ENCODE measurements around the gene SLC39A7.
A peak's percentile ranks its signal among the peaks of the same experiment; 100 is the strongest.

Gene SLC39A7

DNA sequence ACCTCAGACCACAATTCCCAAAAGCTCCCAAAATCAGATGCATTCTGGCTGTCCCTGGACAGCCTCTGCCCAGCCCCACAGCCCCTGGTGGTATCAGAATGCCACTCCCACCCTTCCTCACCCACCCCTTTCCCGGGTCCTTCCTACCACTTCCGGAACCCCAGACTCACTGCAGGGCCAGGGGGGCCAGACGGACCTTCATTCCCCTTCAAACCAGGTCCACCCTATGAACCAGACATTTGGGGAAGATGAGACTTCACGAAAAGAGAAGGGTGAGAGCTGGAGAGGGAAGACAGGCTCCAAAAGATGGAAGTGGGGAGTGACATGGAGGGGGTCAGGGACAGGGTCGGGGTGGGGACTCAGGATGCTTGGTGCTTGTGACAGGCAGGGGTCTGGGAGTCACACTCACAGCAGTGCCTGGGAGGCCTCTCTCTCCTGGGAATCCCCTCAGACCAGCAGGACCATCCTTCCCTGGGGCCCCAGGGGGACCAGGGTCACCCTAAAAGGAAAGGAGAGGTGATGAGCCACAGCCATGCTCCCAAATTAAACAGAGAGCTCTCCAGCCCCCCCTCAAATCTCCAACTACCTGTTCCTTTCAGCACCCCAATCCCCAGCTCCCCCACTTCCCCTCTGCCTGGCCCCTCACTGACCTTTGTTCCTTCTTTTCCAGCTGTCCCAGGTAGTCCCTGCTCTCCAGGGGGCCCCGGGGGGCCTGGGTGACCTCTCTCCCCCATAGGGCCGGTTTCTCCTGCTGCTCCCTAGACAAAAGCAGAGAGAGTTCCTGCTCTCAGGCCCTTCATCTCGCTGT, 28.6 kb upstream of the SLC39A7 start:
- Histone ChIP-seq H4K5ac (ENCODE audit: low read length) (no peak overlapping the region), H3K36me3 (ENCODE audit: control insufficient read depth, insufficient read depth, low read length) (no peaks in the 10 kb centered on the region), H4K8ac (ENCODE audit: low read depth, low read length) (no peak overlapping the region), H3K4me1 (ENCODE audit: control insufficient read depth, low read depth, low read length) (no peaks in the 10 kb centered on the region), H3K56ac (ENCODE audit: low read length) (no peak overlapping the region), H3K4me3 (ENCODE audit: low read length) (no peak overlapping the region), H2BK5ac (ENCODE audit: low read length) (no peak overlapping the region), H3K4ac (ENCODE audit: low read depth, low read length) (no peak overlapping the region), H3K9ac (ENCODE audit: low read length) (no peak overlapping the region), H2AK5ac (ENCODE audit: low read length) (no peak overlapping the region), H2BK120ac (ENCODE audit: low read depth, low read length) (no peak overlapping the region), H3K27ac (ENCODE audit: low read depth, low read length) (no peak overlapping the region), H3K79me1 (ENCODE audit: low read length) (no peaks in the 10 kb centered on the region), H3K4me2 (ENCODE audit: low read length) (no peak overlapping the region), H2BK15ac (replicated peaks; ENCODE audit: low read depth) (no peak overlapping the region), H3K23ac (ENCODE audit: low read length) (no peak overlapping the region), H3K27me3 (ENCODE audit: insufficient read depth, low read length, poor library complexity) (no peaks in the 10 kb centered on the region), H3K79me2 (ENCODE audit: control insufficient read depth, insufficient read depth, low read length) (no peaks in the 10 kb centered on the region), H3K18ac (ENCODE audit: low read length) (no peak overlapping the region)
- no CpG with 5 or more reads among the region's 8 CpGs for WGBS (ENCODE audit: extremely low coverage, insufficient coverage, low lambda C conversion rate)
- DNase-seq: no peak

DNA sequence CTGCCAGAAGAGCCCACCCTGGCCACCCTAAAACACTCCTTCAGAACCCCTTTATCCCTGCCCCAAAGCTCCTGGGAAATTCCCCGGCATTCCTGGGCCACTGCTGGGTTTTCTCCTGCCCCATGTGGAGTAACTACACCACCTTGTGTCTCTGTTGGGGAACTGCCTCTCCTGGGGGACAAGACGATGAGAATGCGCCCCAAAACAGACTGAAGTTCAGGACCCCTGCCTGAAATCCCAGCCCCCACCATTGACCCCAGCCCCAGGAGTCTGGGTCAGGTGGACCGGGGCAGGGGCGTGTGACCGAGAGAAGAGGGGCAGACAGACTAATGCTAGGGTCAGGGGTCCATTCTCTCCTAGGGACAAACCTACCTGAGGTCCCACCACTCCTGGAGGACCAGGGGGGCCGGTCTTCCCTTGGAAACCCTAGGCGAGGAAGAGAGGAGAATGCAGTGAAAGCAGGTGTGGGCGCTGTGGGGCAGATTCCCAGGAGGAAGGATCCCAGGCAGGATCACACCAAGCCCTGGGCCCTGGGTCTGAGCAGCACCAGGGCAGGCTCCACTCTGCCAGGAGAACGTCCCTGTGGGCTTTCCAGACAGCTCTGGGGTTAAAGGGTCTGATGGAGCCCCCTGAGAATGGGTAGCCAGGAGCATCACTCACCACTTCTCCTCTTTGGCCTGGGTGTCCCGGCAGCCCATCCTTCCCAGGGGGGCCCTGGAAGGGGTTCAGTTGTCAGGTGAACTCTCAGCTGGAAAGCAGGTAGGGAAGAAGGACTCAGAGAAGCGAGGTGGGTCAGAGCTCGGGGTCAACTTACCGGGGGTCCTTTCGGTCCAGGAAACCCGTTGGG, 27.8 kb upstream of the SLC39A7 start:
- Histone ChIP-seq H3K79me1 (ENCODE audit: low read length) (no peaks in the 10 kb centered on the region), H3K4me3 (ENCODE audit: low read length) (no peak overlapping the region), H4K5ac (ENCODE audit: low read length) (no peak overlapping the region), H2BK120ac (ENCODE audit: low read depth, low read length) (no peak overlapping the region), H3K18ac (ENCODE audit: low read length) (no peak overlapping the region), H3K56ac (ENCODE audit: low read length) (no peak overlapping the region), H3K4me2 (ENCODE audit: low read length) (no peak overlapping the region), H3K27me3 (ENCODE audit: insufficient read depth, low read length, poor library complexity) (no peaks in the 10 kb centered on the region), H3K36me3 (ENCODE audit: control insufficient read depth, insufficient read depth, low read length) (no peaks in the 10 kb centered on the region), H2AK5ac (ENCODE audit: low read length) (no peak overlapping the region), H3K79me2 (ENCODE audit: control insufficient read depth, insufficient read depth, low read length) (no peaks in the 10 kb centered on the region), H3K9ac (ENCODE audit: low read length) (no peak overlapping the region), H4K8ac (ENCODE audit: low read depth, low read length) (no peak overlapping the region), H3K4ac (ENCODE audit: low read depth, low read length) (no peak overlapping the region), H2BK5ac (ENCODE audit: low read length) (no peak overlapping the region), H2BK15ac (replicated peaks; ENCODE audit: low read depth) (no peak overlapping the region), H3K27ac (ENCODE audit: low read depth, low read length) (no peak overlapping the region), H3K4me1 (ENCODE audit: control insufficient read depth, low read depth, low read length) (no peaks in the 10 kb centered on the region), H3K23ac (ENCODE audit: low read length) (no peak overlapping the region)
- peak; percentile 21 for DNase-seq
- no CpG with 5 or more reads among the region's 16 CpGs for WGBS (ENCODE audit: extremely low coverage, insufficient coverage, low lambda C conversion rate)

DNA sequence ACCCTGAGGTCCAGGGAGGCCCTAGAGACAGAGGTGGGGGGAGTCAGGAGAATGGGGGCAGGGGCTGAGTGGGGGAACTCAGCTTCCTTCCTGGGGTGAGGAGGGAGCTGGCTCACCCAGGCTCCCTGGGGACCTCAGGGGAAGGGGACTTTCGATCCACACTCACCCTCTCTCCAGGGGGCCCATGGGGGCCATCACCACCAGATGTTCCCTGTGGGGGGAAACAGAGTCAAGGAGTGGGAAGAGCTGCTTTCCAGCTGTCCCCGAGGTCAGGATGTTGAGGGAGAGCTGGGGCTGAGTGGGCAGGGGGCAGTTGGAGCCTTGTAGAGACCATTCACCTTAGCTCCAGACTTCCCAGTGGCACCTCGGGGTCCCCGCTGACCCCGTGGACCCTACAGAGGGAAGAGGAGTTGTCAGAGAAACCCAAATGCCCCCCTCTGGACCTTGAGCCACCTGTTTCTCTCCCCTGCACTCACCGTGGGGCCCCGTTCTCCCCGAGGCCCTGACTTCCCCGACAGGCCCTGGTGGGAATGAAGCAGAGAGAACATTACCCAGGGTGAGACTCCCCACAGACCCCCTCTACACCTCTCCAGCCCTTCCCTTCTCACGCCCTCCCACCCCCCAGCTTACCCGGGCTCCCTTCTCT, 27.0 kb upstream of the SLC39A7 start:
- Histone ChIP-seq H2AK5ac (ENCODE audit: low read length) (no peak overlapping the region), H3K23ac (ENCODE audit: low read length) (no peak overlapping the region), H3K79me1 (ENCODE audit: low read length) (no peaks in the 10 kb centered on the region), H4K5ac (ENCODE audit: low read length) (no peak overlapping the region), H3K4me3 (ENCODE audit: low read length) (no peak overlapping the region), H3K4ac (ENCODE audit: low read depth, low read length) (no peak overlapping the region), H3K4me2 (ENCODE audit: low read length) (no peak overlapping the region), H3K36me3 (ENCODE audit: control insufficient read depth, insufficient read depth, low read length) (no peaks in the 10 kb centered on the region), H3K4me1 (ENCODE audit: control insufficient read depth, low read depth, low read length) (no peaks in the 10 kb centered on the region), H3K27ac (ENCODE audit: low read depth, low read length) (no peak overlapping the region), H4K8ac (ENCODE audit: low read depth, low read length) (no peak overlapping the region), H2BK5ac (ENCODE audit: low read length) (no peak overlapping the region), H3K9ac (ENCODE audit: low read length) (no peak overlapping the region), H3K79me2 (ENCODE audit: control insufficient read depth, insufficient read depth, low read length) (no peaks in the 10 kb centered on the region), H3K18ac (ENCODE audit: low read length) (no peak overlapping the region), H3K56ac (ENCODE audit: low read length) (no peak overlapping the region), H2BK120ac (ENCODE audit: low read depth, low read length) (no peak overlapping the region), H2BK15ac (replicated peaks; ENCODE audit: low read depth) (no peak overlapping the region), H3K27me3 (ENCODE audit: insufficient read depth, low read length, poor library complexity) (no peaks in the 10 kb centered on the region)
- DNase-seq: no peak
- WGBS (ENCODE audit: extremely low coverage, insufficient coverage, low lambda C conversion rate): no CpG with 5 or more reads among the region's 11 CpGs

DNA sequence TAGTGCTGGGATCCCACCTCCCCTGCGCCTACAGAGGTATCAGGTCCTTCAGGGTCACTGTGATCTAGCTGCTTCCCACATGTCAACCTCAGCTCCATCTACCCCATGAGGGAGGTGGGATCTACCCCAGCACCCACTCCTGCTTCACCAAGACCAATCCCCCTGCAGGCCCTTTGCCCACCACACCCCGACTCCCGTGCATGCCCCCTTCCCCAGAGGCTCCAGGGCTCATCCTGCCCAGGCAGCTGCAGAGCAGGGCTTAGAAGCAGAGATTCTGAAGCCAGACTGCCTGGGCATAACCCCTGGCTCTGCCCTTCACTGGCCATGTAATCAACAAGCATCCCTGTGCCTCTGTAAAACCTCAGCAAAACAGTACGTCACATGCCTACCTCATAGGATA, 25.9 kb upstream of the SLC39A7 start:
- WGBS (ENCODE audit: extremely low coverage, insufficient coverage, low lambda C conversion rate): no CpG with 5 or more reads among the region's 4 CpGs
- Histone ChIP-seq H3K36me3 (ENCODE audit: control insufficient read depth, insufficient read depth, low read length) (no peaks in the 10 kb centered on the region), H3K23ac (ENCODE audit: low read length) (no peak overlapping the region), H3K27me3 (ENCODE audit: insufficient read depth, low read length, poor library complexity) (no peaks in the 10 kb centered on the region), H4K5ac (ENCODE audit: low read length) (no peak overlapping the region), H3K4ac (ENCODE audit: low read depth, low read length) (no peak overlapping the region), H2BK120ac (ENCODE audit: low read depth, low read length) (no peak overlapping the region), H3K27ac (ENCODE audit: low read depth, low read length) (no peak overlapping the region), H2AK5ac (ENCODE audit: low read length) (no peak overlapping the region), H3K4me1 (ENCODE audit: control insufficient read depth, low read depth, low read length) (no peaks in the 10 kb centered on the region), H3K9ac (ENCODE audit: low read length) (no peak overlapping the region), H4K8ac (ENCODE audit: low read depth, low read length) (no peak overlapping the region), H3K18ac (ENCODE audit: low read length) (no peak overlapping the region), H2BK15ac (replicated peaks; ENCODE audit: low read depth) (no peak overlapping the region), H3K79me1 (ENCODE audit: low read length) (no peaks in the 10 kb centered on the region), H3K4me2 (ENCODE audit: low read length) (no peak overlapping the region), H3K79me2 (ENCODE audit: control insufficient read depth, insufficient read depth, low read length) (no peaks in the 10 kb centered on the region), H3K4me3 (ENCODE audit: low read length) (no peak overlapping the region), H2BK5ac (ENCODE audit: low read length) (no peak overlapping the region), H3K56ac (ENCODE audit: low read length) (no peak overlapping the region)
- no peak for DNase-seq

DNA sequence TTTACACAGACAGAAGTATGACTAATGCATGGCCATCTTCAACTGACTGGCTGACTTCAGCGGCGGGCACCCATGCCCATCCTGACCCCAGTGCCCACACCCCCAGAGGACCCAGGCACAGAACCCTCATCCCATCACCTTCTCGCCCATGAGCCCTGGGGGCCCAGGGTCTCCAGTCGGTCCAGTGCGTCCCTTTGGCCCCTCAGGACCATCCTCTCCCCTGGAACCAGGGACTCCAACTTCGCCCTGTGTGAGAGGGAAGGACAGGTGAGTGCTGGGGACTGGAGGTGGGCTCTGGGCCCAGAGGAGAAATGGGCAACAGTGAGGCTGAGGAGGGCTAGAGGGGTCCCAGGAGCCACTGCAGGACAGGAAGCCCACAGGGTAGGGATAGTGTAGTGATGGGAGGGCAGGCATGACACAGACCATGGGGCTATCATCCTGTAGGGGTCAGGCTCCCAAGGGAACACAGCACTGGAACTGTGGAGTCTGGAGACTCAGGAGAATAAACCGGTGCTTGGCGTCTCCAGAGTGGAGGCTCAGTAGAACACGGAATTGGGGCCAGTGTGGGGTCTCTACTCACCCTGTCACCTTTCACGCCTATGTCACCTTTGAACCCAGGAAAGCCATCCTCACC, 25.1 kb upstream of the SLC39A7 start:
- H3K18ac ChIP-seq (ENCODE audit: low read length): no peak overlapping the region
- H3K27me3 ChIP-seq (ENCODE audit: insufficient read depth, low read length, poor library complexity): no peaks in the 10 kb centered on the region
- H3K79me2 ChIP-seq (ENCODE audit: control insufficient read depth, insufficient read depth, low read length): no peaks in the 10 kb centered on the region
- no peak overlapping the region for H4K8ac ChIP-seq (ENCODE audit: low read depth, low read length)
- H3K23ac ChIP-seq (ENCODE audit: low read length): no peak overlapping the region
- H3K79me1 ChIP-seq (ENCODE audit: low read length): no peaks in the 10 kb centered on the region
- H2BK5ac ChIP-seq (ENCODE audit: low read length): no peak overlapping the region
- no peak overlapping the region for H3K4me2 ChIP-seq (ENCODE audit: low read length)
- H3K27ac ChIP-seq (ENCODE audit: low read depth, low read length): no peak overlapping the region
- no peak overlapping the region for H2BK15ac ChIP-seq (replicated peaks; ENCODE audit: low read depth)
- no CpG with 5 or more reads among the region's 10 CpGs for WGBS (ENCODE audit: extremely low coverage, insufficient coverage, low lambda C conversion rate)
- H3K36me3 ChIP-seq (ENCODE audit: control insufficient read depth, insufficient read depth, low read length): no peaks in the 10 kb centered on the region
- no peak overlapping the region for H3K56ac ChIP-seq (ENCODE audit: low read length)
- no peak overlapping the region for H2AK5ac ChIP-seq (ENCODE audit: low read length)
- no peaks in the 10 kb centered on the region for H3K4me1 ChIP-seq (ENCODE audit: control insufficient read depth, low read depth, low read length)
- H4K5ac ChIP-seq (ENCODE audit: low read length): no peak overlapping the region
- no peak overlapping the region for H3K9ac ChIP-seq (ENCODE audit: low read length)
- no peak overlapping the region for H3K4me3 ChIP-seq (ENCODE audit: low read length)
- no peak overlapping the region for H3K4ac ChIP-seq (ENCODE audit: low read depth, low read length)
- H2BK120ac ChIP-seq (ENCODE audit: low read depth, low read length): no peak overlapping the region
- DNase-seq: no peak
